ENCODE results near the gene DBP.
"Not testable (repeated sequence)": the region's sequence is repeated elsewhere in the genome, so short reads cannot be mapped to it uniquely, and the experiment has no call there.

DBP gene, protein sequence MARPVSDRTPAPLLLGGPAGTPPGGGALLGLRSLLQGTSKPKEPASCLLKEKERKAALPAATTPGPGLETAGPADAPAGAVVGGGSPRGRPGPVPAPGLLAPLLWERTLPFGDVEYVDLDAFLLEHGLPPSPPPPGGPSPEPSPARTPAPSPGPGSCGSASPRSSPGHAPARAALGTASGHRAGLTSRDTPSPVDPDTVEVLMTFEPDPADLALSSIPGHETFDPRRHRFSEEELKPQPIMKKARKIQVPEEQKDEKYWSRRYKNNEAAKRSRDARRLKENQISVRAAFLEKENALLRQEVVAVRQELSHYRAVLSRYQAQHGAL

DNA sequence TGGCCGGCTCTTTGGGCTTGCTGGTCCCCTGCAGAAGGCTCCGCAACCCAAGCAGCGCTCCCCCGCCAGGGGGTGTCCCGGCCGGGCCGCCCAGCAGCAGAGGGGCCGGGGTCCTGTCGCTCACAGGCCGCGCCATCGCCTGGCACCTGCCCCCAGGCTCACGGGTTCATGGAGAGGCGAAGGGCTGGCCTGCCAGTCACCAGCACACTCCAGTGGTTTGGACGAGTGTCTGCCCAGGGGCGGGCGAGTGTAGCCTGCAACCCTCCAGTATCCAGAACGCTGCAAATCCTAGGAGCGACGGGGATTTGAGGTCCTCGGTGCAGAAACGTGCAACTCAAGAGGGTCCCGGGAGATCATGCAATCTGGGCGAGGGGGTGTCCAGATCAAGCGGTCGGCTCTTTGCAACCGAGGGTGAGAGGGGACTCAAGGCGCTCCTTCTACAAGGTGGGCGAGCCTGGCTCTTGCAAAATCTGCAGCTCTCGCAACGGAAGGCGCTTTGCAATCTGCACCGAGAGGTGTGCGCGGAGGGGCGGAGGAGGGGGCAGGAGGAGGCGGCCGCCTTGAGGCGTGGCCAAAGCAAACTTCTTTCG is at the start of gene DBP:
DBP (minus strand) TSS at position 521 of the 590 bp plus-strand sequence; CDS start at position 136, 385 bp downstream.
- DNase-seq: no peak

- not testable (repeated sequence) for DNase-seq
Observed at GRCh38 chr19:48686637-48687036, 49.5 kb upstream of the DBP start.

DNA sequence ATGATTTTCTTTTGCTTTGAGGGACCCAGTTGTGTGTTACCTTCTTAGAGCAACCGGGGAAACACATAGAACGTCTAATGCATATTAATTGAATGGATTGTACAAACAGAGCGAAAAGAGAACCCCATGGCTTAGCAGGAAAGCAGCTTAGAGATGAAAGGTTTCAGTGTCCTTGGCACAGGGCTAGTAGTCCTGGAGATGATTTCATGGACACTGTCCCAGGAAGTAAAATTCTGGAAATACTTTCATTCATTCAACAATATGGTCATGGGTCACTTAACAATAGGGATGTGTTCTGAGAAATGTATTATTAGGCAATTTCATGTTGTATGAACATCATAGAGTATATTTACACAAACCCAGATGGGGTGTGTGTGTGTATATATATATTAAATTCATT is 48.9 kb upstream of the DBP start:
- no peak for DNase-seq

DNA sequence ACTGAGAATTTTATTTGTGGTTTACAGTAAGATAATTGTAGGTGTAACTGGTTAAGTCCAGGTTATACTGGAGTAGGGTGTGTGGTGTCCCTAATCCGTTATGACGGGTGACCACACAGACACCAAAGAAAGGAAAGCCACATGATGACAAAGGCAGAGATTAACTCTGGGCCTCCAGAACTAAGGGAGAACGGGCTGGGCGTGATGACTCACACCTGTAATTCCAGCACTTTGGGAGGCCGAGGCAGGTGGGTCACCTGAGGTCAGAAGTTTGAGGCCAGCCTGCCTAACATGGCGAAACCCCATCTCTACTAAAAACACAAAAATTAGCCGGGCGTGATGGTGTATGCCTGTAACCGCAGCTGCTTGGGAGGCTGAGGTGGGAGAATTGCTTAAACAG is 48.4 kb upstream of the DBP start:
- DNase-seq: no peak

DNA sequence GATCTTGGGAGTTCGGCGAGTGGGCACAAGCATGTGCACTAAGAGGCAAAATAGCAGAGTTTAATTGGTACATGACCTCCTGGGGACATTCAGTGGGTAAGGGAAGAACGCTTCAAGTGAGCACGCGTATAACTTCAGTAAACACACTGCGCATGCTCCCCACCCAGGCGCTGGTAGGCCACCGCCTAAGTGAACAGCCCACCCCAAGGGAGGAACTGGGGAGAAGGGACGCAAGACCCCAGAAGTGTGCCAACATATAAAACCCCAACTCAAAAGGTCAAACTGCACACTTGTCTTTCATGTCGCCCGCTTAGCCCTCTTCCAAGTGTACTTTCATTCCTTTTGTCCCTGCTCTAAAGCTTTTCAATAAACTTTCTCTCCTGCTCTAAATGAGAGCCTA is 46.2 kb upstream of the DBP start:
- DNase-seq: peak; percentile 27

DNA sequence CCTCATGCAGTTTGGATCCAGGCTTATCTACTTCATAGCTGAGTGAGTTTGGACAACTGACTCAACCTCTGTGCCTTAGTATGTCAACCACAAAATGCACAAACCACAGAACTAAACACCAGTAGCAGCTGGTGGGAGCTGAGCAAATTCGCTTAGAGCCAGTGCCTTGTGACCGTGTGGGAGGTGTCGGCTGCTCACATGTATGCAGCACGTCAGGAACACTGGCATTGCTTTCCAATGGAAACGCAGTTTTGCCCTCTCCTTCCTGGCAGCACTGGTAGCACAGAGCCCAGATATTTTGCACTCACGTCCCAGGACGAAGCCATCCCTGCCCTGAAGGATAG is 43.9 kb upstream of the DBP start:
- DNase-seq: no peak

DNA sequence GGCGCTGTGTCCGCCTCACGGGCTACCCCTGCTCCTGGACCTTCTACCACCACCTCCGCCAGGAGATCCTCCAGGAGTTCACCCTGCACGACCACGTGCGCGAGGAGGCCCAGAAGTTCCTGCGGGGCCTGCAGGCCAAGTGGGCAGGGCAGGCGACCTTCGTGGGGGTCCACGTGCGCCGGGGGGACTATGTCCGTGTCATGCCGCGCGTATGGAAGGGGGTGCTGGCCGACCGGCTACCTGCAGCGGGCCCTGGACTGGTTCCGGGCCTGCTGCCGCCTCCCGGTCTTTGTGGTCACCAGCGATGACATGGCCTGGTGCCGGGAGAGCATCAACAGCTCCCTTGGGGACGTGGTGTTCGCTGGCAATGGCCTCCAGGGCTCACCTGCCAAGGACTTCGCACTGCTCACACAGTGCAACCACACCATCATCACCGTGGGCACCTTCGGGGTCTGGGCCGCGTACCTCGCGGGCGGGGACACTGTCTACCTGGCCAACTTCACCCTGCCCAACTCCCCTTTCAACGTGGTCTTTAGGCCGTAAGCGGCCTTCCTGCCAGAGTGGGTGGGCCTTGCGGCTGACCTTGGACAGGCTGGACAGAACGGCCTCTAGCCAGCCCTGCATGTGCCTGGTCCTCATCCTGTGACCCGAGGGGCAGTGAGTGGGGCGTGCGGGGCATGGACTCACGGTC is 43.4 kb upstream of the DBP start:
- DNase-seq: no peak

DNA sequence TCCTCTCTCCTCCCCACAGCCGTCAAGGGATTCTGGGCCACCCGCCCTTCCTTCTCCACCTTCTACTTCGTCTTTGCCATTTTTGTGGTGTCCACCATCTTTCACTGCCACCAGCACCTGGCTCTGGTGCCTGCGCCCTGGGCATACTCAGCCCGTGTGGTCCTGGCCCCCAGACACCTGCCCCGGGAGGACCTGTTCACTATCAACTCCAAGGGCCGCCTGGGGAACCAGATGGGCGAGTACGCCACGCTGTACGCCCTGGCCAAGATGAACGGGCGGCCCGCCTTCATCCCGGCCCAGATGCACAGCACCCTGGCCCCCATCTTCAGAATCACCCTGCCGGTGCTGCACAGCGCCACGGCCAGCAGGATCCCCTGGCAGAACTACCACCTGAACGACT is 42.8 kb upstream of the DBP start:
- DNase-seq: not testable (repeated sequence)

- DNase-seq: no peak
Observed at GRCh38 chr19:48678201-48678600, 41.0 kb upstream of the DBP start.

DNA sequence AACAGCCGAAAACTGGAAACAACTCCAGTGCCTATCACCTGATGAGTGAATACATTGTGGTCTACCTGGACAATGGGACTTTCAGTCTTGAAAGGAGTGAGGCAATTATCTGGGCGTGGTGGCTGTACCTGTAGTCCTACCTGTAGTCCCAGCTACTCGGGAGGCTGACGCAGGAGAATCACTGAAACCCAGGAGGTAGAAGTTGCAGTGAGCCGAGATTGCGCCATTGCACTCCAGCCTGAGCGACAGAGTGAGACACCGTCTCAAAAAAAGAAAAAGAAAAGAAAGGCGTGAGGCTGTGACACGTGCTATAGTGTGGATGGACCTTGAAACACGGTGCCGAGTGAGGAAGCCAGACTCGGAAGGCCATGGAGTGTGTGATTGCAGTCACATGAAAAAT is 39.7 kb upstream of the DBP start:
- DNase-seq: no peak

DNA sequence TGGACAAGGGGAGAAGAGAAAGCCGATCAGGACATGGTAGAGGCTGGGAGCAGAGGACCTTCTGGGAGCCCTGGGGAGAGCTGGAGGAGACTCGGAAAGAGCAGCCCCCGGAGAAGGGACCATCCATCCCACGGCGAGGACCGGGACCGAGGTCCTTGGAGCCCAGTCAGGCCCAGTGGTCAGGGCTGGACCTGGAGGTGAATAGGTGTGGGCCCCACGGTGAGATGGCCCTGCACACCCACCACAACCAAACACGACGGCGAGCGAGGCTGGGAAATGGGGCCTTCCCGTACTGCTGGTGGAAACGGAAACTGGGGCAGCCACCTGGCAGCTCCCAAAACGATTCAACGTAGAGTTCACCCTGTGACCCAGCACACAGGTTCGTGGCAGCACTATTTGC is 39.3 kb upstream of the DBP start:
- DNase-seq: no peak

DNA sequence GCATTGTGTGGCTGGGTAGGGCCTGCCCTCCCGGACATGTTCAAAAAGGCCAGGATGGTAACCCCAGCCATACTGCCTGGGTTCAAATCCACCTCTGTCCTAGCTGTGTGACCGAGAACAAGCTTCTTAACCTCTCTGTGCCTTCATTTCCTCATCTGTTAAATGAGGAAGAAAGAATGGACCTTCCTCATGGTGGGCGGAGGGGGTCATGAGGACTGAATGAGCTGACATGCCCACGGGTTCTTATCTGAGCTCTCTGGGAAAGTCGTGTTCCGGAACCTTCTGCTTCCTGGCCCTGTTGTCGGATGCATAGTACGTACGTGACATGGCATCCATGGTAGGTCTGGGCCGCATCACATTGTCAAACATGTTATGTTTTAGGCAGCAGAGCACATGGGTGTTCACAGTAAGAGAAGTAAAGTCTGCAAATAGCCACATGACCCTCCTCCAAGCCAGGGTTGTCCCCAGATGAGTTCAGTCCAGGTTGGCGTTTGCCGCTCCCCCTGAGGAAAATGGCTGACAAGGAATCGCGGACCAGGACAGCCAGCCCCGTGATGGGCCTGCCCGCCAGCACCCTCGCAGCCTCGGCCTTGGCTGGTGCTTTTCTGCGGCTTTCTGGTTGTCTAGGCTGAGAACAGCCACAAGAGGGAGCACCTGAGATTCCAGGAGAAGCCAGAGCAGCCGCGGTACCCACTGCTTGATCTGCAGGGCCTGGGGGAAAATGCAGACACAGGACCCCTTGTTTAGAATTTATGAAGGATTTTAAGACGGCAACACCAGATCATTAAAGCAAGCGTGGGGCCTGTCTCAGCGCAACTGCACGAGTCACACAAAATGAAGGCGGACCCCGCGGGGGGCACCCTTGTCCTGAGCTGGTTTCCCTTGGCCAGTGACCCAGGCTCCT is 38.0 kb upstream of the DBP start:
- DNase-seq: peak; percentile 84

DNA sequence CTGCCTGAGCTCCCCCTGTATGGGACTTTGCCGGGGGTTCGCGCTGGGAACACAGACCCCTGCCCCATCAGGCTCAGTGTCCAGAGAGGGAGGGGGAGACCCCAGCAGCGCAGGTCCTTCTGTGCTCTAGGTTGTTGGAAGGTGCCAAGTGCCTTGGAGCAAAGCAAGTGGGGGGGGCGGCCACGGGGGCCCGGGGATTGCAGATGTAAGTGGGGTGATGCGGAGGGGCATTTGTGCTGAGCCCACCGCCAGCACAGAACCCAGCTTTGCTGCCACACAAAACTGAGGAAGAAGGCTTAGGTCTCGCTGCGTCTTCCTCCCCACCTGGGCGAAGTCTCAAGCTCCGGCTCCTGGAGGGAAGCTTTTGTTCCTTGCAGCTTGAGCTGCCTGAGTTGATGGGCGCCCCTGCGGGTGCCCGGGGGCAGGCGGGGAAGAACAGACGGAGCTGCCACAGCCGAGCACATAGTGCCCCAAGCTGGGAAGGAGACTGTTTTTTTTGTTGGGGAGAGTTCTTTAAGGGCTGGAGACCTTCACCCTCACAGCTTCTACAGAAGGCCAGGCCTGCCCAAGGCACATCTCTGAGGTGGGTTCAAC is 37.1 kb upstream of the DBP start:
- DNase-seq: no peak

DNA sequence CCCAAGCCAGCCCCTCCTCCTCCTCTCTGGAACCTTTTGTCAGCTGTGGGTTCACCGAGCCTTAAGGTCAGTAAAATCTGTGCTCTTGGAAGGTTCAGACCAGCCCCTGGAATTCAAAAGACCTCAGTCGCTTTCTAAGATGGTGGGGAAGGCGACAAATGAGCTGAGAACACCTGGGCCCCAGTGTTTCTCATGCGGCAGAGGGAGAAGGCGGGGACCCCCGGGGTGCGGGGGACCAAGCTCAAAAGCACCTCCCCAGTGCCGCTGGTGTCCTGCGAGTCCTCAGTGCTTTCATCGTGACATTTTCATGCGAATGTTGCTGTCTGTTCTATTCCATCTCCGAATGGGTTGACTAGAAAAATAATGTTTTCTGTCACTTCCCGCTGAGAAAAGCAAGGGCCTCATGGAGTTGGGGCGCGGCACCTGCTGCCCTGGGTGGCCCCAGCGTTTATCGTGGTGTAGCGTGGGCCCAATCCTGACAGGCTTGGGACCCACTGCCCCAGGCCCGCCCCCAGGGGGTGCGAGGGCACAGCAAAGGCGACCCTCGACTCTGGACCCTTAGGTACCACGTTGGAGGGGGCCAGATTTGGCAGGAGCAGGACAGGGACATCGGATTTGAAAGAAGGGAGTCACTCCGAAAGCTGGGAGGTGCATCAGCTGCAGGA is 36.4 kb upstream of the DBP start:
- DNase-seq: no peak

GRCh38 chr19:48672994-48673393 is 35.8 kb upstream of the DBP start, which contains the start of gene NTN5:
Gene NTN5, minus strand, starts transcription at chr19:48673017. Its CDS starts 2,031 bp downstream, at chr19:48670986.
- no peak for DNase-seq

DNA sequence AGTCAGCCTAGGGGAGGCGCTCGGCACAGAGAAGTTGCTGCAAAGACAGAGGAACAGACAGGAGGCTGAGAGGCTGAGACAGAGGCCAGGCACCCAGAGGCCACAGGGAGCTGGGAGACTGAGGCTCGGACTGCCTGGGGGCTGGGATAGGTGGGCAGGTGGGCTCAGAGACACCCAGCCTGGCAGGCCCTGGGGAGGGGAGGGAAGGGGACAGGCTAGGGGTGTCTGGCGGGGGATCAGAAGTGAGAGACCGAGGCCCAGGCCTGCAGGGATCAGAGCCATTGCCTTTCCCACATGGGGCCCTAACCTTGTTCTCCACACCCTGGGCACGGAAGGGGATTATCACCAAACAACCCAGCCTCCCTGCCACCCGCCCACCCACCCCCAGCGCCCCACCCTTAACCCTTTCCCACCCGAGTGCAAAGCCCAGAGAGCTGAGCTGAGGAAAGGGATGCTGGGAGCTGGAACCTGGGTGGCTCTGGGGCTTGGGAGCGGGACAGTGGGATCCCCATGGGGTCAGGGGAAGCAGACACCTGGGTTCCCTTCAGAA is 34.3 kb upstream of the DBP start:
- no peak for DNase-seq

DNA sequence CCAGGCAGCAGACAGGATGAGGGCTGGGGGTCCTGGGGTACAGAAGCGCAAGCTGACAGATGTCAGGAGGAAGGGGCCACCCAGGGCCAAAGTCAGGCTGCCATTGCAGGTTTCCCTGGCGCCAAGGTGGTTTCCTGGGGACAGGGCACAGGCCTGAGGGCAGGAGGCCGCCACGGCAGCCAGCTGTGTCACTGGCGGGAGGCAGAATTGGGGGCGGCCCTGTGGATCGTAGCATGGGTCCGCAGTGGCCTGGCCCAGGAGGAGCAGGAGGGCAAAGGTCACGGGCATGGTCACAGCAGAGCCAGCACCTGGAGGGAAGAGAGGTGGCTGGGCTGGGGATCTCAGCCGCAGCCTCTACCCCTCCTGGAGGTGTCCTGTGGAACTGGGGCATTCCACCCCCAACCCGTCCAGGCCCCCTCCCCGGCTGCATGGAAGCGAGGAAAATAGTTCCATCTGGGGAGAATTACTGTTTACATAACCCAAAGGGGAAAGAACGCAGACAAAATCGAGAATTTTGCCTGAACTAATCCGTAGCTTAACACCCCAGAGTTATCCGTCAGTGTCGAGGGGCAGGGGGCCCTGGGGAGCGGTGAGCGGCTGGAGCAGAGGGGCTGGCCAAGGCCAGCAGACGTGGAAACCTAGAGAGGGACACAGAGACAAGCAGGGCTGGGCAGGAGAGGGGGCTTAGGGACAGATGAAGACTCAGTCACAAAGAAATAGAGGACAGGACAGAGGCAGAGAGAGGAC is 33.7 kb upstream of the DBP start:
- no peak for DNase-seq

GRCh38 chr19:48669903-48670668 is 32.9 kb upstream of the DBP start:
- no peak for DNase-seq

GRCh38 chr19:48668761-48669160 is 31.6 kb upstream of the DBP start:
- DNase-seq: no peak

GRCh38 chr19:48668332-48668731 is 31.2 kb upstream of the DBP start:
- DNase-seq: no peak
